KOPT-K1 (cell line): ENCODE measurements around the gene PAGE2.
"Not testable (repeated sequence)": the region's sequence is repeated elsewhere in the genome, so short reads cannot be mapped to it uniquely, and the experiment has no call there.

ENCODE experiments used
- H3K27ac ChIP-seq: fragments of 200-600 bp; sonication (generic); 2 replicates; pipeline ENCODE4 v1.5.1; 2016; ENCODE audit warnings: antibody characterized with exemption, mild to moderate bottlenecking, low read depth, low read length; ENCODE audit not compliant: poor library complexity, severe bottlenecking
- H3K36me3 ChIP-seq: fragments of 200-600 bp; sonication (generic); 2 replicates; pipeline ENCODE4 v1.5.1; 2017; ENCODE audit warnings: antibody characterized with exemption, mild to moderate bottlenecking, low read length, moderate library complexity; ENCODE audit not compliant: insufficient read depth
- H3K9me3 ChIP-seq: fragments of 200-600 bp; sonication (generic); 2 replicates; pipeline ENCODE4 v1.5.1; 2017; ENCODE audit warnings: antibody characterized with exemption, low read length, mild to moderate bottlenecking; ENCODE audit not compliant: insufficient read depth, poor library complexity, severe bottlenecking

Gene PAGE2, protein sequence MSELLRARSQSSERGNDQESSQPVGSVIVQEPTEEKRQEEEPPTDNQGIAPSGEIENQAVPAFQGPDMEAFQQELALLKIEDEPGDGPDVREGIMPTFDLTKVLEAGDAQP

DNA sequence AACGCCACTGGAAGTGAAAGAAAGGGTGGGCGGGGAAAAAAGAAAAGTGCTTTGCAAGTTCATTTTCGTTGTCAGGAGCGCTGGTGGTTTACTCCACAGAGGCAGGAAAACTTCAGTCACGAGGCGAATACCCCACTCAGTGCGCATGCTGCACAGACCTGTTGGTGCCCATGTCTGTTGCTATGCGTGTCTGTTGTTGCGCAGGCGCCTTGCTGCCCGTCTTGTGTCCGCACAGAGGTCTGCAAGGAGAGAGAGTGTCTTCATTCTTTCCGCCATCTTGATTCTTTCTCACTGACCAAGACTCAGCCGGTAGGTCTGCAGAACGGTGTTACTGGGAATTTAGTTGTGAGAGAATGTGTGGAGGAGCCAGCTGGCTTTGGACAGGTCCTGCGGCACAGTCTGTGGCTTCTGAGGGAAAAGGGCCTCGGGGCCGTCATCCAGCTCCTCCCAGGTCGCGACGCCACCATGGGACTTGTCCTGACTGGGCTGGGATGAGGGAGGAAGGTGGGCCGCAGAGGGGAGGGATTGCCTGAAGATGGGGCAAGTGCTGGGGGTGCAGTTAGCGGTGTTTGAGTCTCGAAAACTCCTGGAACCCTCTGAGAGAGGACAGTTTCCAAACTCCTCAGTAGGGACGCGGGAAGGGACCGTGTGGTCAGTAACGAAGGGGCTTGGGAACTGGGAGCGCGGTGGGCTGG lies at the start of gene PAGE2:
Gene PAGE2, plus strand, starts transcription at position 224 of the 695 bp plus-strand sequence. CDS start 1,003 bp downstream, outside the sequence.
- Histone ChIP-seq H3K9me3 (no peaks in the 10 kb centered on the region), H3K27ac (no peak within 1 kb of the TSS), H3K36me3 (no peaks in the 10 kb centered on the region)

DNA sequence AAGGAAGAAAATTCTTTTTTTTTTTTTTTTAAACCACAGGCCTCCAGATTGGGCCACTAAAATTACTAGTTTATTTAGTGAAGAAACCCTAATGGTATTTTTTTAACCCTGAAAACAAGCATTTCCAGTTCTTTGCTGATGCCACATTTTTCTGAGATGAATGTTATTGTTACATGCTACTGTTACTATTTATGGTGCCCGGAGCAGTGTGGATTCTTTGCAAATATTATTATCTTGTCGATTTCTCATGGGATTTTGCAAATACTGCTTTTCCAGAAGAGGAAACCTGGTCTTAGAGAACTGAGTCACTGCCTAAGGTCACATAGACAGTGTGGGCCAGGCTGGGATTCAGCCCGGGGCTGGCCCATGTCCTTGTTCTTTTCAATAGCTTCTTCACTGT lies 49.3 kb upstream of the PAGE2 start:
- H3K27ac ChIP-seq, result no peak overlapping the region
- no peaks in the 10 kb centered on the region for H3K9me3 ChIP-seq

DNA sequence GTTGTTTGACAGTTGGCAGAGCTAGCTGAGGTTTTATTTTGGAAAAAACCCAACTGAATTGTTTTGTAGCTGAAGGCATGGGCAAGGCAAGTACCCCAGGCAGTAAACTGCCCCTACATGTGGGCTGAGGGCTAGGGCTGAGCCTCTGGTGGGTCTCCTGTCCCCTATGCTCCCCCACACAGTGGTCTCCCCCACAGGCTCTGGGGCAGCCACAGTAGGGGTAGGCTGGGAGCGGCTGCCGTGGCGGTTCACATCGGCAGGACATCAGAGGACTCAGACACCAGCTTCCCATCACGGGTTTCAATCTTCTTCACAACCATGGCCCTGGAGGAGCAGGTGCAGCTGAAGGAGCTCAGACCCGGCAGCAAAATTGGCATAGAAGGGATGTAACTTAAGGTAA lies 47.3 kb upstream of the PAGE2 start:
- H3K27ac ChIP-seq, result no peak overlapping the region
- H3K9me3 ChIP-seq, result no peaks in the 10 kb centered on the region
- no peaks in the 10 kb centered on the region for H3K36me3 ChIP-seq

More for the DNA sequence above, 49.3 kb upstream of the PAGE2 start:
- no peaks in the 10 kb centered on the region for H3K36me3 ChIP-seq

DNA sequence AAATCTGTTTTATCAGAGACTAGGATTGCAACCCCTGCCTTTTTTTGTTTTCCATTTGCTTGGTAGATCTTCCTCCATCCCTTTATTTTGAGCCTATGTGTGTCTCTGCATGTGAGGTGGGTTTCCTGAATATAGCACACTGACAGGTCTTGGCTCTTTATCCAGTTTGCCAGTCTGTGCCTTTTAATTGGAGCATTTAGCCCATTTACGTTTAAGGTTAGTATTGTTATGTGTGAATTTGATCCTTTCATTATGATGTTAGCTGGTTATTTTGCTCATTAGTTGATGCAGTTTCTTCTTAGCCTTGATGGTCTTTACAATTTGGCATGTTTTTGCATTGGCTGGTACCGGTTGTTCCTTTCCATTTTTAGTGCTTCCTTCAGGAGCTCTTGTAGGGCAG lies 38.2 kb upstream of the PAGE2 start:
- not testable (repeated sequence) for H3K36me3 ChIP-seq, H3K9me3 ChIP-seq, H3K27ac ChIP-seq

DNA sequence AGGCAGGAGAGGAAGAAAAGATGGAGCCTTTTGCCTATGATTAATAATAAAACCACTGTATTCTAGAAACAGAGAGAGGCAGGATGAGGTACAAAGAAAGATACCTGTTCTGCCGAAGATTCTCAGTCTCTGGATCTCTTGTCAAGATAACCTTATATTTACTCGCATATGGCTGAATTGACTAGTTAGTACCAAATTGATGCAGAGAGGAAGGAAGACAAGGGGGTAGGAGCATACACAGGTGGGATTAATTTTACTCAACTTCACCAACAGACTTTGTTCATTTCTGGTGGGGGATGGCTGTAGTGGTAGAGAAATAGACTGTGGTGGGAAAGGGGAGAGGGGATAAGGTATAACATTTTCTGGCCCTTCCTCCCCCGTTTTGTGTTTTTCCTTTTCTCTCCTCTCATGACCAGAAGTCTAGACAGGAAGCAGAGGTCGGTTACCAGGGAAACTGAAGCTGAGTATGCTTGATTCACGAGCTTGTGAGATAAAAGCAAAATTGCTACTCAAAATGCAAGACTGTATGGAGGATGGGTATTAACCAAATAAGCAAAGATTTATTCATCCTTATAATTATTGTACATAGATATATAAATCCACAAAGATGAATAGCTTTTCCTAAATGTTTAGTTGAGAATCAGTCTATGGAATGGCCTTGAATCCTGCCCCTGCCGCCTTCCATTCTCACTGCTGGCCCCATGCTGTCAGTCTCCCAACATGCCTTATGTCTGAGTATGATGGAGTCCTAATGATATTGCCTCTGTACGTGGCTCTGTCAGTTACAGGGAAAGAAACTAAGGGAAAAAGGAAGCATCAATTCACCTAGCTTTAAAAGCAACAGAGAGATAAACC lies 31.8 kb upstream of the PAGE2 start:
- no peaks in the 10 kb centered on the region for H3K9me3 ChIP-seq
- H3K27ac ChIP-seq, result no peak overlapping the region
- H3K36me3 ChIP-seq, result no peaks in the 10 kb centered on the region

DNA sequence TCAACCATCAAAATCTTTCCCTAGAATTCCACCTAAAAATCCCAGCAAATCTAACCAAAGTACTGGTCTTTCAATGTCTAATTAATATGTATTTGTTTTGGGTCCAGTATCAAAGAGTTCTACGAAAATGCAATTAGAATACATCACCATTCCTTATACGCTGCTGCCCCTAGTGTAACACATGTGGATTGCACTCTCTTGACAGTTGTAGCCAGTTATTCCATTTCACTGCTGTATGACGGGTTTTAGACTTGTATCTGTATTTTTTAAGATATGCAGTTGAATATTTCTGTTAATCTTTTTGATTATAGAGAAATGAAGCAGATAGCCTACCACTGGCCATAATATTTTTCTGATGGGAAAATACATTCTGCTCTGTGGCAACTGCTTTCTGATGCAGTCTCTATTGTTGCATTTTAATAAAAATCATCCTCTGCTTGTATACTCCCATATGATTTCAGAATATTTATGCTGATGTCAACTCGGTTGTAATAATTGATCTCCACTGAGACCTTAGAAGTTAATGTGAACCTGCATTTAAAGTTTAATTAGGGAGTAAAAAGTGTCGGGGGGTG lies 31.1 kb upstream of the PAGE2 start:
- Histone ChIP-seq H3K27ac (no peak overlapping the region), H3K9me3 (no peaks in the 10 kb centered on the region), H3K36me3 (no peaks in the 10 kb centered on the region)

DNA sequence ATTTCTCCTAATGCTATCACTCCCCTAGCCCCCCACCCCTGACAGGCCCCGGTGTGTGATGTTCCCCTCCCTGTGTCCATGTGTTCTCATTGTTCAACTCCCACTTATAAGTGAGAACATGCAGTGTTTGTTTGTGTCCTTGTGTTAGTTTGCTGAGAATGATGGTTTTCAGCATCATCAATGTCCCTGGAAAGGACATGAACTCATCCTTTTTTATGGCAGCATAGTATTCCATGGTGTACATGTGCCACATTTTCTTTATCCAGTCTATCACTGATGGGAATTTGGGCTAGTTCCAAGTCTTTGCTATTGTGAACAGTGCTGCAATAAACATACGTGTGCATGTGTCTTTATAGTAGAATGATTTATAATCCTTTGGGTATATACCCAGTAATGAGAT lies 21.6 kb upstream of the PAGE2 start:
- H3K9me3 ChIP-seq, H3K27ac ChIP-seq, H3K36me3 ChIP-seq: not testable (repeated sequence)

DNA sequence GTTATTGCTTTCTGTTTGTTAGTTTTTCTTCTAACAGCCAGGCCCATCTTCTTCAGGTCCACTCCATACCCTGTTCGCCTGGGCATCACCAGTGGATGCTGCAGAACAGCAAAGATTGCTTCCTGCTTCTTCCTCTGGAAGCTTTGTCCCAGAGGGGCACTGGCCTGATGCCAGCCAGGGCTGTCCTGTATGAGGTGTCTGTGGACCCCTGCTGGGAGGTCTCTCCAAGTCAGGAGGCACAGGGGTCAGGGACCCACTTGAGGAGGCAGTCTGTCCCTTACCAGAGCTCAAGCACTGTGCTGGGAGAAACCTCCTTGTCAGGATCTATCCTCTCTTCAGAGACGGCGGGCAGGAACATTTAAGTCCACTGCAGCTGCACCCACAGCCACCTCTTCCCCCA lies 16.5 kb upstream of the PAGE2 start:
- no peak overlapping the region for H3K27ac ChIP-seq
- H3K9me3 ChIP-seq, result no peaks in the 10 kb centered on the region
- H3K36me3 ChIP-seq, result no peaks in the 10 kb centered on the region

DNA sequence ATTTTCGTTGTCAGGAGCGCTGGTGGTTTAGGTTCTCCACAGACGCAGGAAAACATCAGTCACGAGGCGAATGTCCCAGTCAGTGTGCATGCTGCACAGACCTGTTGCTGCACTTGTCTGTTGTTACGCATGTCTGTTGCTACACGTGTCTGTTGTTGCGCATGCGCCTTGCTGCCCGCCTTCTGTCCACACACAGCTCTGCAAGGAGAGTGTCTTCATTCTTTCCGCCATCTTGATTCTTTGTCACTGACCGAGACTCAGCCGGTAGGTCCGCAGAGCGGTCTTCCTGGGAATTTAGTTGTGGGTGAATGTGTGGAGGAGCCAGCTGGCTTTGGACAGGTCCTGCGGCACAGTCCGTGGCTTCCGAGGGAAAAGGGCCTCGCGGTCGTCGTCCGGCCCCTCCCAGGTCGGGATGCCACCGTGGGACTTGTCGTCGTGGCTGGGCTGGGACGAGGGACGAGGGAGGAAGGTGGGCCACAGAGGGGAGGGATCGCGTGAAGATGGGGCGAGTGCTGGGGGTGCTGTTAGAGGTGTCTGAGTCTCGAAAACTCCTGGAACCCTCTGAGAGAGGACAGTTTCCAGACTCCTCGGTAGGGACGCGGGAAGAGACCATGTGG lies 13.9 kb upstream of the PAGE2 start, which contains the start of gene PAGE2B:
Gene PAGE2B, plus strand, starts transcription at position 180 of the 617 bp plus-strand sequence. CDS start 1,012 bp downstream, outside the sequence.
- H3K27ac ChIP-seq, result no peak within 1 kb of the TSS
- H3K36me3 ChIP-seq, result no peaks in the 10 kb centered on the region
- no peaks in the 10 kb centered on the region for H3K9me3 ChIP-seq

DNA sequence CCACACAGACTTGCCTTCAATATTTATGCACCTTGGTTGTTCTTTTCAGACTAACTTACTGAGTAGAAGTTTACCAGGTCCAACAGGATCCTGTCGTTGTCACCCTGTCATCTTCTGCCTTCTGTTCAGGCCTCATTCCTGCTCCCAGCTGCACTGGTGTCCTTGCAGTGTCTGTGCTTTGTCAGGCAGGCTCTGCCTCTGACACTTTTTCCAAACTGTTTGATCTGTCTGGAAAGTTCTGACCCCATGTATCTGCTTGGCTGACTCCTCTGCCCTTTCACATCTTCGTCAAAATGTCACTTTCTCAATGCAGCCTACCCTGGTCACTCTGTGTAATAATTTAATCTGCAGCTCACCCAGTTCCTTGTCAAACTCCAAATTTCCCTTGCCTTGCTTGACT lies 9.9 kb downstream of the PAGE2 start:
- H3K27ac ChIP-seq, result no peak overlapping the region
- no peaks in the 10 kb centered on the region for H3K36me3 ChIP-seq
- H3K9me3 ChIP-seq, result no peaks in the 10 kb centered on the region

DNA sequence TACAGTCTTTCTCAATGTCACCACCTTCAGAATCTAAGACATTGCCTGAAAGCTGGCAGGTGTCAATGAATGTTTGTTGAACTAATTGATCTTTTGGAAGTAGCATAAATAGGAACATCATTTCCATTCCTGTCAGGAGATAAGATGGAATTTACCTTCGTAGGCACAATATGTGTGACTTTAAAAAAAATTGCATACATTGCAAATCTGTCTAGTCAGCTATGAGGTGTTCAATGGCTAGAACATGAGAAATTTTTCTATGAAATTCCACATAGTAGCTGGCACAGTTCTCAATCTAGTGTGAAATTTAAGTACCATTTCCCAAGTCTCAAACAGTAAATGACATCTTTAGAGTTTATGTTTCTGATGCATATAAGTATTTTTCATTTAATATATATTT lies 10.3 kb downstream of the PAGE2 start:
- H3K27ac ChIP-seq, result no peak overlapping the region
- no peaks in the 10 kb centered on the region for H3K9me3 ChIP-seq
- no peaks in the 10 kb centered on the region for H3K36me3 ChIP-seq

DNA sequence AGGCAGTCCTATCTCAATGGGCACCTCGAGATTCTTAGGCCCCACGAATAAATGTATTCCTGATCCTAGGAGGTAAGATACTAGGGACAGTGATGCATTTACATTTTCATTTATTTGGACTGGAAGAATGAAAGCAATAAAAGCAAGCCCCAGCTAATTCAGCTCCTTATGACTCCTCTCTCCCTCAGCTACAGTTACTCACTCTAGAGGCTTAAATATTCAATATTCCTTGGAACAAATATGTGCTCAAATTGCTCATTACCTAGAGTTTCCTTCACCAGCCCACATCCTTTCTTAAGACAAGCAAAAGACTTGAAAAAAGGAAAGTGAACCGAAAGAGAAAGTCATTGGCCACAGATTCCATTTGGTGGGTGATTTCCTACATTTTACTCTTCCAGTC lies 13.9 kb downstream of the PAGE2 start:
- no peak overlapping the region for H3K27ac ChIP-seq
- H3K36me3 ChIP-seq, result no peaks in the 10 kb centered on the region
- no peaks in the 10 kb centered on the region for H3K9me3 ChIP-seq

DNA sequence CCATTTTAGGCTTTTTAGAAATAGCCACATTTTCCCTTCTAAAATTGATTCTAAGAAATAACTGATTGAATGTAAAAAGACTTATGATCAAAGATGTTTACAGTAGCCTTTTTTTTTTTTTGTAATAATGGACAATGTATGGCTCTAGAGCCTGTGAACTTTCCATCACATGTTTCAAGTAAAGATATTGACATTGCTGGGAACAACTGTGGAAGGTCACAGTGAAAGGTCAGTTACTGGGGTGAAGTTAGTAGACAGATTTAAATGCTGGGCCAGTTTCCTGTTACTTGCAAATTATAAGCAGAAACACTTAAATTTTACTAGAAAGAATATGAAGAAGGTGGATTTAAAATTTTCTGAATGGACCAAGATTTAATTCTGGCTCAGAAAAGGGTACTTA lies 18.4 kb downstream of the PAGE2 start:
- Histone ChIP-seq H3K27ac (no peak overlapping the region), H3K9me3 (no peaks in the 10 kb centered on the region), H3K36me3 (no peaks in the 10 kb centered on the region)

DNA sequence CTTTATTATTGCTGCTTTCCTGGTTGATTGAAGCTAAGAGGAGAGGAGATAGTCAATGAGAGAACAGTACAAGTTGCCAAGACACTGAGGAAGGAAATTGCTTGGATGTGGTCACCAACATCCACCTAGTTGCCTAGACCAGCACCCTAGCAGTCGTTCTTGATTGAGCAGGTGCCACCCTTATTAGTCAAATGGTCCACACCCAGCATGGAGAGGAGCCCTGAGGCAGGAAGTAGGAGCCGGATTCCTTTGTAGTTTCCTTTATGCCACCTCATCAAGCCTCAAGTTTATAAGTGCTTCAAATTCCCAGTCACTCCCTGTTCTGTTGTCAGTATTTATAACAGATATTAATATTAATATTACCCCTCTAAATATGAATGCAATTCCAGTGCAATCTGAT lies 19.1 kb downstream of the PAGE2 start:
- no peak overlapping the region for H3K27ac ChIP-seq
- no peaks in the 10 kb centered on the region for H3K36me3 ChIP-seq
- no peaks in the 10 kb centered on the region for H3K9me3 ChIP-seq

DNA sequence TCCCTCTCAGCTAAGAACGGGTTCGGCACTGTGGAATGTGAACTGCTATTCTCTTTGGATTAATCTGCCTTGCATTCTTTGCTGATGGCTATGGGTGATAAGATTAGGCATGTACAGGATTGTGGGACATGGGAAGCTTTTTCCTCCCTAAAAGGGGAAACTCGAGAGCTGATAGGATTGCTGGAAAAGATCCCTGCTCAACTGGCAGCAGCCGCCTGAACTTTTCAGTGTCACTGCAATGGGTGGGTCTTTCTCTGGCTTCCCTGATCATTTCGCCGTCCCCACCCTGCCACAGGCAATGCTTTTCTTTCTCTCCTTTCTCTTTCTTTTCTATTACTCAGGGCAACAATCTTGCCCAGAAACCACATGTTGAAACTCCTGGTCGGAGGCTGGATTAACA lies 20.5 kb downstream of the PAGE2 start:
- no peak overlapping the region for H3K27ac ChIP-seq
- H3K36me3 ChIP-seq, result no peaks in the 10 kb centered on the region
- H3K9me3 ChIP-seq, result no peaks in the 10 kb centered on the region
